Measurements from ENCODE around the gene PLEKHA1.

GRCh38 chr10:122480146-122480833 lies 105.8 kb downstream of the PLEKHA1 start:
- TF ChIP-seq FOXK2 (IDR thresholded peaks at IDR 0.05) (no peak), ELF4 (IDR thresholded peaks at IDR 0.05) (no peak), NFRKB (IDR thresholded peaks at IDR 0.05) (no peak), FOXM1 (IDR thresholded peaks at IDR 0.05; ENCODE audit: borderline replicate concordance) (no peak), BHLHE40 (IDR thresholded peaks at IDR 0.05; ENCODE audit: borderline replicate concordance) (no peak), TARDBP (IDR thresholded peaks at IDR 0.05) (no peak), SP1 (IDR thresholded peaks at IDR 0.05) (no peak), FOXA1 (IDR thresholded peaks at IDR 0.05) (no peak)
- TF ChIP-seq, protein P1, sequence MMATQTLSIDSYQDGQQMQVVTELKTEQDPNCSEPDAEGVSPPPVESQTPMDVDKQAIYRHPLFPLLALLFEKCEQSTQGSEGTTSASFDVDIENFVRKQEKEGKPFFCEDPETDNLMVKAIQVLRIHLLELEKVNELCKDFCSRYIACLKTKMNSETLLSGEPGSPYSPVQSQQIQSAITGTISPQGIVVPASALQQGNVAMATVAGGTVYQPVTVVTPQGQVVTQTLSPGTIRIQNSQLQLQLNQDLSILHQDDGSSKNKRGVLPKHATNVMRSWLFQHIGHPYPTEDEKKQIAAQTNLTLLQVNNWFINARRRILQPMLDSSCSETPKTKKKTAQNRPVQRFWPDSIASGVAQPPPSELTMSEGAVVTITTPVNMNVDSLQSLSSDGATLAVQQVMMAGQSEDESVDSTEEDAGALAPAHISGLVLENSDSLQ (IDR thresholded peaks at IDR 0.05) = no peak
